HG03139 (cell line): ENCODE data around the gene KCNK3.
"Not testable (repeated sequence)": the region's sequence is repeated elsewhere in the genome, so short reads cannot be mapped to it uniquely, and the experiment has no call there.

Experiments used
- ATAC-seq: cut with Tn5 transposase; IDR thresholded peaks from one replicate; pipeline ENCODE4 v1.9.1; 2021; ENCODE audit not compliant: unreplicated experiment

Gene KCNK3

GRCh38 chr2:26729311-26729710 lies 36.8 kb downstream of the KCNK3 start:
- no peak for ATAC-seq

GRCh38 chr2:26730549-26731344 lies 38.2 kb downstream of the KCNK3 start:
- ATAC-seq = no peak

GRCh38 chr2:26731714-26732113 lies 39.2 kb downstream of the KCNK3 start:
- no peak for ATAC-seq

- no peak for ATAC-seq
These were observed 39.9 kb downstream of the KCNK3 start for GRCh38 chr2:26732446-26732845.

- no peak for ATAC-seq
These were observed 40.9 kb downstream of the KCNK3 start for GRCh38 chr2:26733413-26733812.

- ATAC-seq = no peak
These were observed 42.6 kb downstream of the KCNK3 start for GRCh38 chr2:26735097-26735496.

- ATAC-seq = no peak
These were observed 43.5 kb downstream of the KCNK3 start for GRCh38 chr2:26735883-26736588.

GRCh38 chr2:26737221-26737620 lies 44.7 kb downstream of the KCNK3 start:
- ATAC-seq = no peak

GRCh38 chr2:26738481-26738880 lies 46.0 kb downstream of the KCNK3 start:
- no peak for ATAC-seq

- no peak for ATAC-seq
These were observed 47.0 kb downstream of the KCNK3 start for GRCh38 chr2:26739514-26739913.

GRCh38 chr2:26740346-26740745 lies 47.8 kb downstream of the KCNK3 start:
- no peak for ATAC-seq

- ATAC-seq = no peak
These were observed 48.4 kb downstream of the KCNK3 start for GRCh38 chr2:26740890-26741302.

GRCh38 chr2:26742048-26742770 lies 49.7 kb downstream of the KCNK3 start:
- no peak for ATAC-seq

- no peak for ATAC-seq
These were observed 51.3 kb downstream of the KCNK3 start for GRCh38 chr2:26743852-26744251.

GRCh38 chr2:26744953-26745352 lies 52.4 kb downstream of the KCNK3 start:
- ATAC-seq = no peak

GRCh38 chr2:26745609-26746327 lies 53.2 kb downstream of the KCNK3 start:
- ATAC-seq = no peak

GRCh38 chr2:26746934-26747333 lies 54.4 kb downstream of the KCNK3 start:
- ATAC-seq = no peak

GRCh38 chr2:26749787-26750420 lies 57.4 kb downstream of the KCNK3 start:
- not testable (repeated sequence) for ATAC-seq

- ATAC-seq = not testable (repeated sequence)
These were observed 57.9 kb downstream of the KCNK3 start for GRCh38 chr2:26750467-26750866.

GRCh38 chr2:26752656-26753055 lies 60.1 kb downstream of the KCNK3 start:
- ATAC-seq = no peak

- ATAC-seq = no peak
These were observed 62.0 kb downstream of the KCNK3 start for GRCh38 chr2:26754539-26754938.
